SKM-1 treated with dmso at 0.1 percent for 144 hours (cell line): ENCODE results near the gene SLC47A2.

ENCODE experiments used
- DNase-seq: peaks from one replicate; lab custom pipeline; 2025; ENCODE audit not compliant: unreplicated experiment; lab: John Stamatoyannopoulos, UW

The SLC47A2 gene

GRCh38 chr17:19747829-19748806, 31.7 kb upstream of the SLC47A2 start, which contains the start of gene ALDH3A1:
TSS of gene ALDH3A1 (minus strand) at chr17:19748298. CDS start at chr17:19745129, 3,169 bp downstream.
- no peak for DNase-seq

GRCh38 chr17:19747159-19747719, 30.9 kb upstream of the SLC47A2 start:
- no peak for DNase-seq

GRCh38 chr17:19746517-19746916, 30.1 kb upstream of the SLC47A2 start:
- DNase-seq, result no peak

GRCh38 chr17:19744922-19745757, 28.8 kb upstream of the SLC47A2 start:
- peak; percentile 69 for DNase-seq

- peak; percentile 50 for DNase-seq
Observed at GRCh38 chr17:19744492-19744891, 28.1 kb upstream of the SLC47A2 start.

GRCh38 chr17:19743101-19744100, 27.0 kb upstream of the SLC47A2 start:
- DNase-seq, result no peak

GRCh38 chr17:19742495-19742894, 26.1 kb upstream of the SLC47A2 start:
- DNase-seq, result no peak

GRCh38 chr17:19741832-19742457, 25.6 kb upstream of the SLC47A2 start:
- DNase-seq, result no peak

- no peak for DNase-seq
Observed at GRCh38 chr17:19740933-19741332, 24.5 kb upstream of the SLC47A2 start.

- no peak for DNase-seq
Observed at GRCh38 chr17:19739241-19740201, 23.1 kb upstream of the SLC47A2 start.

- DNase-seq, result no peak
Observed at GRCh38 chr17:19738757-19739156, 22.4 kb upstream of the SLC47A2 start.

- DNase-seq, result no peak
Observed at GRCh38 chr17:19738073-19738449, 21.7 kb upstream of the SLC47A2 start.

GRCh38 chr17:19737305-19738072, 21.1 kb upstream of the SLC47A2 start:
- DNase-seq, result no peak

GRCh38 chr17:19736071-19736470, 19.7 kb upstream of the SLC47A2 start:
- no peak for DNase-seq

GRCh38 chr17:19733953-19734526, 17.7 kb upstream of the SLC47A2 start:
- no peak for DNase-seq

- DNase-seq, result no peak
Observed at GRCh38 chr17:19731626-19732025, 15.2 kb upstream of the SLC47A2 start.

- DNase-seq, result peak; percentile 19
Observed at GRCh38 chr17:19730843-19731242, 14.5 kb upstream of the SLC47A2 start.
